Tibial nerve (tissue), 4 donors: Measurements from ENCODE around the gene IPO9.

Experiments
- EP300 ChIP-seq, 2 donors: sonication (generic); formaldehyde crosslinking; IDR thresholded peaks; one replicate each; pipeline ENCODE4 v1.6.1; 2017; ENCODE audit warnings: antibody characterized with exemption in 2 of 2, mild to moderate bottlenecking in 1 of 2
- POLR2A ChIP-seq, 2 donors: fragments of 450-650 bp; IDR thresholded peaks; one replicate each; pipeline ENCODE4 v1.6.1; 2017; ENCODE audit warnings: antibody characterized with exemption in 2 of 2, mild to moderate bottlenecking in 2 of 2, moderate library complexity in 2 of 2
- TF ChIP-seq, protein P1 (sequence below), 5 experiments: fragments of 200-600 bp in 3 of 5; fragments of 450-650 bp in 2 of 5; sonication (generic) in 3 of 5; IDR thresholded peaks; one replicate each; pipeline ENCODE4 v1.5.1; 2016 to 2019; ENCODE audit warnings: antibody characterized with exemption in 5 of 5, mild to moderate bottlenecking in 3 of 5, moderate library complexity in 2 of 5

GRCh38 chr1:201845331-201846083 is 16.6 kb downstream of the IPO9 start:
- no peak for TF ChIP-seq POLR2A (IDR thresholded peaks at IDR 0.05)
- TF ChIP-seq, protein P1, sequence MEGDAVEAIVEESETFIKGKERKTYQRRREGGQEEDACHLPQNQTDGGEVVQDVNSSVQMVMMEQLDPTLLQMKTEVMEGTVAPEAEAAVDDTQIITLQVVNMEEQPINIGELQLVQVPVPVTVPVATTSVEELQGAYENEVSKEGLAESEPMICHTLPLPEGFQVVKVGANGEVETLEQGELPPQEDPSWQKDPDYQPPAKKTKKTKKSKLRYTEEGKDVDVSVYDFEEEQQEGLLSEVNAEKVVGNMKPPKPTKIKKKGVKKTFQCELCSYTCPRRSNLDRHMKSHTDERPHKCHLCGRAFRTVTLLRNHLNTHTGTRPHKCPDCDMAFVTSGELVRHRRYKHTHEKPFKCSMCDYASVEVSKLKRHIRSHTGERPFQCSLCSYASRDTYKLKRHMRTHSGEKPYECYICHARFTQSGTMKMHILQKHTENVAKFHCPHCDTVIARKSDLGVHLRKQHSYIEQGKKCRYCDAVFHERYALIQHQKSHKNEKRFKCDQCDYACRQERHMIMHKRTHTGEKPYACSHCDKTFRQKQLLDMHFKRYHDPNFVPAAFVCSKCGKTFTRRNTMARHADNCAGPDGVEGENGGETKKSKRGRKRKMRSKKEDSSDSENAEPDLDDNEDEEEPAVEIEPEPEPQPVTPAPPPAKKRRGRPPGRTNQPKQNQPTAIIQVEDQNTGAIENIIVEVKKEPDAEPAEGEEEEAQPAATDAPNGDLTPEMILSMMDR (IDR thresholded peaks at IDR 0.05), result no peak
- no peak for TF ChIP-seq EP300 (IDR thresholded peaks at IDR 0.05)
